Right lobe of liver (tissue), 4 donors: ENCODE data around the gene HOXC4.

Experiments
- CTCF ChIP-seq, 4 donors: fragments of 200-600 bp in 3 of 4; fragments of 450-650 bp in 1 of 4; IDR thresholded peaks; one replicate each; pipeline versions ENCODE4 v1.5.1 to v1.8.0; 2016 to 2022; ENCODE audit warnings: antibody characterized with exemption in 4 of 4, mild to moderate bottlenecking in 2 of 4
- POLR2A ChIP-seq: fragments of 450-650 bp; IDR thresholded peaks from one replicate; pipeline ENCODE4 v1.6.1; 2017; ENCODE audit warnings: antibody characterized with exemption, mild to moderate bottlenecking
- donor health status: DM: no; HTN: no; CAD: no.
- donor health status: DM: no; HTN: no; CAD: no.
- donor health status: DM: no; HTN: yes; CAD: no.

- TF ChIP-seq CTCF (IDR thresholded peaks at IDR 0.05) (no peak), POLR2A (no peak)
Measured at GRCh38 chr12:54036620-54037359, 16.8 kb upstream of the HOXC4 start.
